ENCODE measurements around the gene LAMTOR3.

DNA sequence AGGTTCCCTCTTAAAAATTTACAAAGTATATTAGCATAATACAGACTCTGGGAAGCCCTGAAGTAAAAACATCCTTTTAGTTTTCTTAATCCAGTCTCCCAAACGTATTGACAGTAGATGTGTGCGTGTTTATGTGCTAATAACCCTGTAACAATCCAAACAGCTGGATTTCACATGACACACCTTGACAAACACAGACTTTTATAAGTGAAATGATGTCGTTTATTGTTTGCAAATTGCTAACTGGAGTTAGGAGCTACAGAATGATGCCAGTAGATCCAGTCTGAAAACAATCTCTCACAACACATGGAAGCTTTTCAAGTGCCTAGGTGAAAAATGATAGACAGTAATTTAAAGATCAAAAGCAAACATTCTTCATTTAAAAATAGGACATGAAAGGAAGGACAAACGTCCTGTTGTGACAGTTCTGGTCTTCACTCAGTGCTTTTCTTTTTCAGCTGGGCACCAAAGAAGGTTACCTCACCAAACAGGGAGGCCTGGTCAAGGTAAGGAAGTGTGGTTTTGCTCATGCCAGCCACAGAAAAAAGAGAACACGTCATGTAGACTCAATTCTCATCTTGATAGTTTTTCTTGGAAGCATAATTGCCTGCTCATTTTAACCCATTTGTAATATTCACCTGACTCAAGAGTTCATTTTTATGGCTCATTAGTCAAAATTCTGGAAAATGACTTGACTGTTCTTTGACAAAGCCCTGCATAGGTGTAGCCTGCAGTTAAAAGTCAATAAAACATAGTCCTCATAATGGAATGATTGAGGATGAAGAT is 32.9 kb downstream of the LAMTOR3 start:
- no peak for TF ChIP-seq EZH2 (optimal IDR thresholded peaks at IDR 0.05; ENCODE audit: low read depth, low read length)
- TF ChIP-seq, protein P1, sequence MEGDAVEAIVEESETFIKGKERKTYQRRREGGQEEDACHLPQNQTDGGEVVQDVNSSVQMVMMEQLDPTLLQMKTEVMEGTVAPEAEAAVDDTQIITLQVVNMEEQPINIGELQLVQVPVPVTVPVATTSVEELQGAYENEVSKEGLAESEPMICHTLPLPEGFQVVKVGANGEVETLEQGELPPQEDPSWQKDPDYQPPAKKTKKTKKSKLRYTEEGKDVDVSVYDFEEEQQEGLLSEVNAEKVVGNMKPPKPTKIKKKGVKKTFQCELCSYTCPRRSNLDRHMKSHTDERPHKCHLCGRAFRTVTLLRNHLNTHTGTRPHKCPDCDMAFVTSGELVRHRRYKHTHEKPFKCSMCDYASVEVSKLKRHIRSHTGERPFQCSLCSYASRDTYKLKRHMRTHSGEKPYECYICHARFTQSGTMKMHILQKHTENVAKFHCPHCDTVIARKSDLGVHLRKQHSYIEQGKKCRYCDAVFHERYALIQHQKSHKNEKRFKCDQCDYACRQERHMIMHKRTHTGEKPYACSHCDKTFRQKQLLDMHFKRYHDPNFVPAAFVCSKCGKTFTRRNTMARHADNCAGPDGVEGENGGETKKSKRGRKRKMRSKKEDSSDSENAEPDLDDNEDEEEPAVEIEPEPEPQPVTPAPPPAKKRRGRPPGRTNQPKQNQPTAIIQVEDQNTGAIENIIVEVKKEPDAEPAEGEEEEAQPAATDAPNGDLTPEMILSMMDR (IDR thresholded peaks at IDR 0.05; ENCODE audit: low read length) = no peak
